HepG2 (cell line): ENCODE data around the gene PSMB11. TPM values are rescaled to one million over a fixed set of nuclear protein-coding genes. Genes with fewer than 3 reads are reported as not detected.

Source experiments
- BCL3 ChIP-seq: sonication (generic); formaldehyde crosslinking; IDR thresholded peaks from 2 replicates; pipeline ENCODE4 v1.5.1; 2020; ENCODE audit warnings: mild to moderate bottlenecking, missing genetic modification reagents, moderate library complexity
- BCL6 ChIP-seq: IDR thresholded peaks from 2 replicates; pipeline ENCODE4 v1.6.1; 2016; ENCODE audit warnings: missing genetic modification reagents, missing compliant biosample characterization
- BRD4 ChIP-seq: sonication (generic); formaldehyde crosslinking; IDR thresholded peaks from 2 replicates; pipeline ENCODE4 v1.4.0; 2020; ENCODE audit warnings: missing genetic modification reagents
- ELF1 ChIP-seq: sonication (generic); formaldehyde crosslinking; IDR thresholded peaks from 2 replicates; pipeline ENCODE4 v1.4.0; 2020; ENCODE audit warnings: missing genetic modification reagents
- ETV6 ChIP-seq: sonication (generic); formaldehyde crosslinking; conservative IDR thresholded peaks from 2 replicates; pipeline ENCODE4 v1.4.0; 2020; ENCODE audit warnings: missing genetic modification reagents
- MAX ChIP-seq: IDR thresholded peaks from 2 replicates; pipeline ENCODE4 v1.6.1; 2012; ENCODE audit warnings: inconsistent platforms
- PCBP1 ChIP-seq: fragments of 200-400 bp; formaldehyde crosslinking; IDR thresholded peaks from 2 replicates; pipeline ENCODE4 v1.6.1; 2017; ENCODE audit warnings: mild to moderate bottlenecking, low read depth, low read length, borderline replicate concordance
- SNAI1 ChIP-seq: sonication (generic); formaldehyde crosslinking; IDR thresholded peaks from 2 replicates; pipeline ENCODE4 v1.5.0; 2020; ENCODE audit warnings: mild to moderate bottlenecking, missing genetic modification reagents, borderline replicate concordance
- SUZ12 ChIP-seq: fragments of 150-350 bp; IDR thresholded peaks from 2 replicates; pipeline ENCODE4 v1.6.1; 2014; ENCODE audit warnings: low read depth, low read length
- TSC22D2 ChIP-seq: sonication (generic); formaldehyde crosslinking; IDR thresholded peaks from 2 replicates; pipeline ENCODE4 v1.5.1; 2020; ENCODE audit warnings: missing genetic modification reagents, mild to moderate bottlenecking, borderline replicate concordance
- ZFP1 ChIP-seq: IDR thresholded peaks from 2 replicates; pipeline ENCODE4 v1.6.1; 2016
- ZFP91 ChIP-seq: sonication (generic); formaldehyde crosslinking; IDR thresholded peaks from 2 replicates; pipeline ENCODE4 v1.9.0; 2022; ENCODE audit warnings: missing genetic modification reagents, mild to moderate bottlenecking, borderline replicate concordance
- ZKSCAN1 ChIP-seq: fragments of 150-350 bp; IDR thresholded peaks from 2 replicates; pipeline ENCODE4 v1.6.1; 2014; ENCODE audit warnings: low read length
- ZNF143 ChIP-seq: sonication (generic); formaldehyde crosslinking; IDR thresholded peaks from 2 replicates; pipeline ENCODE4 v1.4.0; 2020; ENCODE audit warnings: missing genetic modification reagents
- ZNF251 ChIP-seq: sonication (generic); formaldehyde crosslinking; IDR thresholded peaks from 2 replicates; pipeline ENCODE4 v1.9.0; 2021; ENCODE audit warnings: mild to moderate bottlenecking, missing genetic modification reagents
- ZNF296 ChIP-seq: sonication (generic); formaldehyde crosslinking; conservative IDR thresholded peaks from 2 replicates; pipeline ENCODE4 v1.5.0; 2020; ENCODE audit warnings: mild to moderate bottlenecking, missing genetic modification reagents
- ZNF33A ChIP-seq: sonication (generic); formaldehyde crosslinking; IDR thresholded peaks from 2 replicates; pipeline ENCODE4 v1.5.1; 2020; ENCODE audit warnings: missing genetic modification reagents, mild to moderate bottlenecking, moderate library complexity, borderline replicate concordance
- ZNF430 ChIP-seq: sonication (generic); formaldehyde crosslinking; IDR thresholded peaks from 2 replicates; pipeline ENCODE4 v1.9.0; 2021; ENCODE audit warnings: mild to moderate bottlenecking, missing genetic modification reagents
- ZNF639 ChIP-seq: conservative IDR thresholded peaks from 2 replicates; pipeline ENCODE4 v1.6.1; 2018; ENCODE audit warnings: missing genetic modification reagents
- ZNF768 ChIP-seq: sonication (generic); formaldehyde crosslinking; IDR thresholded peaks from 2 replicates; pipeline ENCODE4 v1.4.0; 2020; ENCODE audit warnings: missing genetic modification reagents
- ZNF776 ChIP-seq: sonication (generic); formaldehyde crosslinking; IDR thresholded peaks from 2 replicates; pipeline ENCODE4 v1.4.0; 2020; ENCODE audit warnings: mild to moderate bottlenecking, missing genetic modification reagents
- ZNF780A ChIP-seq: sonication (generic); formaldehyde crosslinking; IDR thresholded peaks from 2 replicates; pipeline ENCODE4 v1.8.0; 2022; ENCODE audit warnings: mild to moderate bottlenecking, missing genetic modification reagents, moderate library complexity
- polyA plus RNA-seq, 8 experiments: library from polyadenylated mRNA; depleted of rRNA in 3 of 8; stranded (reverse) in 7 of 8; unstranded in 1 of 8; fragments of >200 nt; fragmentation: Illumina TruSeq in 4 of 8; extraction: Trizol in 4 of 8; gene quantifications; 2 replicates each; pipeline versions ENCODE4 v1.2.1 to v1.2.3, GENCODE V29; 2011 to 2016; ENCODE audit warnings: low read depth in 4 of 8, missing spikeins in 1 of 8, mixed read lengths in 1 of 8; ENCODE audit not compliant: insufficient read depth in 1 of 8
- total RNA-seq, 5 experiments: library from RNA; depleted of rRNA; stranded (reverse); fragments of >200 nt; fragmentation: Illumina TruSeq; extraction: Trizol; gene quantifications; 2 replicates each; pipeline ENCODE4 v1.2.3, GENCODE V29; 2016; ENCODE audit warnings: low read depth in 1 of 5

Gene PSMB11
- total and polyA plus RNA-seq, 2 of the 13 experiments (the other 11 are each of a cell fraction or from before 2014, with no cell fraction given) = not detected

- TF ChIP-seq ZNF251 (CRISPR knock-in tag) (no peak), ZNF780A (no peak), PCBP1 (no peak), TSC22D2 (CRISPR knock-in tag) (no peak), BRD4 (CRISPR knock-in tag) (no peak), ELF1 (CRISPR knock-in tag) (no peak), ETV6 (CRISPR knock-in tag) (no peak; the same call in 1 of the 2 replicates), ZKSCAN1 (no peak), BCL6 (CRISPR knock-in tag) (no peak), MAX (no peak), ZNF296 (CRISPR knock-in tag) (0 out of 2 replicates have a peak, but pooled peaks have one; percentile 65), ZNF430 (CRISPR knock-in tag) (0 out of 2 replicates have a peak, but pooled peaks have one; percentile 51), BCL3 (CRISPR knock-in tag) (peak; percentile 23; the same call in 1 of the 2 replicates), ZNF143 (CRISPR knock-in tag) (no peak), ZFP91 (no peak; the same call in 1 of the 2 replicates), ZNF768 (CRISPR knock-in tag) (0 out of 2 replicates have a peak, but pooled peaks have one; percentile 17), ZNF776 (CRISPR knock-in tag) (0 out of 2 replicates have a peak, but pooled peaks have one; percentile 12), ZNF33A (CRISPR knock-in tag) (no peak), ZNF639 (CRISPR knock-in tag) (no peak), ZFP1 (CRISPR knock-in tag) (no peak), SUZ12 (no peak), SNAI1 (no peak)
These were observed 15.1 kb downstream of the PSMB11 start, which contains the start of gene CDH24 (continued) for GRCh38 chr14:23056956-23057756.
